DLD1 (cell line): ENCODE data around the gene BLMH.

Source experiments
- in situ Hi-C: cut with HindIII; loops from 2 replicates; pipeline ENCODE4 v1.10.0; 2017; ENCODE audit warnings: low sequenced_read_pairs

Gene BLMH

DNA sequence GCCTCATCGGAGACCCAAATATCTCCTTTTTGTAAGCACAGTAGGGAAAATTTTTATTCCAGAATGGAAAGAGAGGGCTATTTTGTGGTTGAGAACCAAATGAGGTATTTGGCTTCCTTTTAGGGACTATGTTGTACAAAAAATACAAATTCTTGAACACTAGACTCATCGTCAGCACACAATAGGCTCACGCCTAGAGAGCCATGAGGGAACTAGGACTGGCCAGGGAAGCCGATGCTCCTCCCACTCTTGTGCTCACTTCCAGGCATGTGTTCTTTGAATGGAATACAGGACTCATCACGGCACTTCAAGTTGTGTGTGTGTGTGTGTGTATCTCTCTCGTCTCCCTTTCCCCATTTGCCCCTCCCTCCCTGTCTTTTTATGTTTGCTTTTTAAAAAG is 17.8 kb upstream of the BLMH start:
- in situ Hi-C loops, result no loop called here

DNA sequence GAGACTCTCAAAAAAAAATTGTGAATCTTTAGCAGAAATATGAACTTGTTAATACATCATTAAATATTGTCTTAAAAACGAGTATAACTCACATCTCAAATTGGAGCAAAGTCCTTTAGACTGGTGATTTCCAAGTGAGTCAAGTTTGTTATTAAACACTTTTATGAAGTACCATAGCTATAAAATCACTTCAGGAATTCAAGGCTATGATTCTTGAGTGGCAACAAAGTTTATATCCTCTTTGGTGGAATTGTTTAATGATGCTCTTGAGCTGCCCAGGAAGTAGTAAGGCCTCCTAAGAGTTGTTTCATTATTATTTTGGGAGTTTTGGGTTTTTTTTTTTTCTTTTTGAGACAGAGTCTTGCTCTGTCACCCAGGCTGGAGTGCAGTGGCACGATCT is 16.7 kb upstream of the BLMH start:
- in situ Hi-C loops, result no loop called here

DNA sequence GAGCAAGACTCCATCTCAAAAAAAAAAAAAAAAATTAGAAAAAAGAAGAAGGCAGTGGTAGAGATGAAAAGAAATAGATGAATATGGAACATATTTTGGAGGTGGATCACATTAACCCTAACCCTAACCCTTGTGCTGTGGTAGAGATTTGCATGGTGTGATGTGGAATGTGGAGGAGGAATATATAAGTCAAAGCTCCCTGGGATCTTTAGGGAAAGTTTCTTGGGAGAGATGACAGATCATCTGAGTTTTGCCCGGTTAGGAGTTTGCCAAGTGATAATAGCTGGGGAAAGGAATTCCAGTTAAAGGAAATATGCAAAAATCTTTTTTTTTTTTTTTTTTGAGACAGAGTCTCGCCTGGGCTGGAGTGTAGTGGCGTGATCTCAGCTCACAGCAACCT is 13.0 kb upstream of the BLMH start:
- in situ Hi-C loops, result no loop called here

DNA sequence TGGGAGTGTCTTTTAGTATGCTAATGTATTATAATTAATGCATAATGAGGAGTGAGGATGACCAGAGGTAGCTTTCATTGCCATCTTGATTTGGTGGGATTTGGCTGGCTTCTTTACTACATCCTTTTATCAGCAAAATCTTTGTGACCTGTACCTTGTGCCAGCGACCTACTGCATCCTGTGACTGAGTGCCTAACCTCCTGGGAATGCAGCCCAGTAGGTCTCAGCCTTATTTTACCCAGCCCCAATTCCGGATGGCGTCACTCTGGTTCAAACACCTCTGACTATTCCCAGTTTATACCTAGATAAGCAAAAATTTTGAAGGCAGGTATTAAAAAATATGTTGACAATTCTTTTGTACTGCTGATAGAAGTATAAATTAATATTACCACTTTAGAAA is 10.5 kb upstream of the BLMH start:
- in situ Hi-C loops, result no loop called here

DNA sequence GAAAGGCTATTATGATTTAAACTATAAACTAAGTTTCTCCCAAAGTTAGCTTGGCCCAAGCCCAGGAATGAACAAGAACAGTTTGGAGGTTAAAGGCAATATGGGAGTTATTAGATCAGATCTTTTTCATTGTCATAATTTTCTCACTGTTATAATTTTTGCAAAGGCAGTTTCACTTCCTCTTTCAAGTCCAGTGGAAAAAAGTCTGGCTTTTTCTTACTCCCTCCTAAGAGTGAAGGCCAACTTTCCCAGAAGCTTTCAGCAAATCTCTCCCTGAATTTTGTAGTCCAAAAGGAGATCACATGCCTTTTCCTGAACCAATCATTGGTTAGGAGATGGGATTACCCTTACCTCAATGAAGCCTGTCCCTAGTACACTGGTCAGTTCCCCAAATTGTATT is 9.1 kb upstream of the BLMH start:
- in situ Hi-C loops, result no loop called here

DNA sequence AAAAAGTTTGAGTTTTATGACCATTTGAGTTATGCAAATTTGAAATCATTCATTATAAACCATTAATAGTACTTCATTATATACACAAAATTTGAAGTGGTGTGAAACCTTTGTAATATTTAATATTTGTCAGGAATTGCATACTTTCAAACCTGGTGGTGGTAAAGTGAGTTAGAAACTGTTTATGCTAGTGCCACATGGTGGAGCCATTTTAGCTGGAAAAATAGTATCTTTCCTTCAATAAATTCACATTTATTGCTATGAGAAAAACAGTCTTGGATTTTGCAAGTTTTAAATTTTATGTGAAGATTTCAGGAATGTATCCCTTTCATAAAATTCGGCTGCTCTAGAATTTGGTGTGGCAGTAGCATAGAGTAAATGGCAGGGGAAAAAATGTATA is 7.3 kb upstream of the BLMH start:
- in situ Hi-C loops, result no loop called here

DNA sequence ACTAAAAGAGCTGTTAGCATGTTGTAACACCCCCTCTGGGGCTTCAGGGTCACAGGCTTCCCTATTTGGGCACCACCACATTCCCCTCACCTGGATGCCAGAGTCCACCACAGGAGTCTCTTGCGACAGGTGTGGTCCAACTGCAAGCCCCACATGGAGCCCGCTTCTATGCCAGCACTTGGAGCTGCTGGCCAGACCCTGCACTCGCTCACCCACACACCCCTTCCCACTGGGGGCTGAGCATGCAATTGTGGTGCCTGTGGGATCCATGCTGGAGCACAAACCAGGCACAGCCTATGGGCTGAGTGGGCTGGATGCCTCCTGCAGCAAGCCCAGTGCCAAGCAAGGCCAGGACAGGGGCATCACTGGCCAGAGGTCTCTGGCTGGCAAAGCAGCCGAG is 6.0 kb upstream of the BLMH start:
- in situ Hi-C loops, result no loop called here

DNA sequence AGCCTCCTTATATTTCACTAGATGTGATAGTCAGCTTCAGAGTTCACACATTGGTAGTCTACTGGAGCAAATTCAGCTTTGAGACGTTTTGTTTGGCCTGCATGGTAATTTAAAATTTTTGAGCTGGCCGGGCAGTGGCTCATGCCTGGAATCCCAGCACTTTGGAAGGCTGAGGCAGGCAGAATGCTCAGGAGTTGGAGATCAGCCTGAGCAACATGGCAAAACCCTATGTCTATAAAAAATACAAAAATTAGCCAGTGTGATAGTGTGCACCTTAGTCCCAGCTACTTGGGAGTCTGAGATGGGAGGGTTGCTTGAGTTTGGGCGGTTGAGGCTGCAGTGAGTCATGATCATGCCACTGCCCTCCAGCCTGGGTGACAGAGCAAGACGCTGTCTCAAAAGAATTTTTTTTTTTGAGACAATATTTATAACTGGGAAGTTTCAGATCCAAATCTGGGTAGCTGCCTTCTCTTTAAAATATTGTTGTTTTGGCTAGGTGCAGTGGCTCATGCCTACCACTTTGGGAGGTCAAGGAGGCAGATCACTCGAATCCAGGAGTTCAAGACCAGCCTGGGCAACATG is 4.8 kb upstream of the BLMH start:
- in situ Hi-C loops, result no loop called here

DNA sequence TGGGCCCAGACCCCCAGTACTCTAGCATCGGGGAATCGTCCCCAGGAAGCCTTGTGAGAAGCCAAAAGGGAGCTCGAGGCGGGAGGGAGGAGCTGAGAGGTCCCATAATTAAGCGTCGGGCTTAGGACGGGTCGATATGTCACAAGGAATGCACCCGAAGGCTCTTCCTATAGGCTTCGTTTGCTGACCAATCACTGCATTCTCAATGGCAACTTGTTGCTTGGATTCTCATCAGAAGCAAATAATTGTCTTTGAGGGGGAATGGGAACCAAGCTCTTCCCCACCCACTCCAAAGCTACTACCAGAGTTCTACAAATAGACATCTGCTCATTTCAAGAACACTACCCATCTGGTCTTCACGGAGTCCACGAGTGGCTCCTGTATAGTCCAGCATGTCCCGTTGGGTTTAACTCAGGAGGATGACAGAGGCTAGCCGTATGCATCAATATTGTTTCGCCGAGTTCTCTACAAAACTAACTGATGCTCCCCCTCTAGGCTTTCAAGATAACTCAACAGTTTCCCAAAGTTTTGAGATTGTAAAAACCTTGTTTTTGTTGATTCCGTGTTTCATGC is 628 bp upstream of the BLMH start:
- in situ Hi-C loops, result no loop called here

DNA sequence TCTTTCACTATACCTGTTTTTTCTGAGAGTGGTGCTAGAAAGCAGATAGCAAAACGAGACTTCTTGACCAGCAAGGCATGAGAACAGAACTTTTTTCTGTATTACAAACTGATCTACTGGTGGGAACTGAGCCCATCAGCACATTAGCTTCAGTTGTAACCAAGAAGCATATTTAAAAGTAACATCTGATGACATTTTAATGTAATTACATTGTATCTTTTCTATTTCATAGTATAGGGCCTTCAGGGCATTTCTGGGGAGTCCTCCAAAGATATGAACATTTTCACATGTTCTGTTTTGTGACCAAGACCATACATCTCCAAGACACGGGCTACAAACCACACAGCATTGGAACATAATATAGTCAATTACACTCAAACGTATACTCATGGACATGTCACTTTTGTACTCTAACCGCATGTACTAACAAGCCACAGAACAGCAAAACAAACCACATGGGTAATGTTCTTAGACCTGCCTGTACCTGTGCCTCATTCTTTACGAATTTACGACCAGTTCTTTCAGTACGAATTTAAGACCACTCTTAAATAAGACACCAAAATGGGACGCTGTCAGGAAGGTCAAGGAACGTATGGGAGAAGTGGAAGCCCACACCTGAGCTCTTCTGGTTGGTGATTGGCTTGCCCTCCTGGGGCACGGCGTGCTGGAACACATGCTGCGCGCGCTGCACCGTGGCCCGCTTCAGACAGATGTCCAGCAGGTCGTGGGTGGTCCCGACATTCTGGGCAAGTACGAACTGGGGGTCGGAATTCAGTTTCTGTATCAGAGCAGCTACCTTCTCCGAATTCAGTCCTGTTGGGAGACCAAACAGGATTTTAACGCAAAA is 825 bp downstream of the BLMH start:
- in situ Hi-C loops, result no loop called here

DNA sequence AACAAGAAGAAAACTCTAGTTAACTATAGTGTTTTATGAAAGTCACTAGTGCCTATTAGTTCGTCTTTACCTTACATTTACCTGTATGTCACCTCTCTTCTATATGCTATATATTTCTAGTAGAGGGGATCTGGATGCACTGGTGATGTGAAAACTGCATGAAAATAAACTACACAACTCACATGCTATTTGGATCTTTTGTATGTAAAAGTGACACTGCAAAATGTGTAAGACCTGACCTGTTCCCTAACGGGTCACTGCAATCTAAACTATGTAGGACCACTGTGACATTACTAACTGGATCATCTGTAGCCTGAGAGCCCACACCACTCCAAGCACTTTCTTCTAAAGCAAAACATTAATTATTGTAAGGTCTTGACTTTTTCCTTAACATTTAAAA is 1.7 kb downstream of the BLMH start:
- in situ Hi-C loops, result no loop called here

DNA sequence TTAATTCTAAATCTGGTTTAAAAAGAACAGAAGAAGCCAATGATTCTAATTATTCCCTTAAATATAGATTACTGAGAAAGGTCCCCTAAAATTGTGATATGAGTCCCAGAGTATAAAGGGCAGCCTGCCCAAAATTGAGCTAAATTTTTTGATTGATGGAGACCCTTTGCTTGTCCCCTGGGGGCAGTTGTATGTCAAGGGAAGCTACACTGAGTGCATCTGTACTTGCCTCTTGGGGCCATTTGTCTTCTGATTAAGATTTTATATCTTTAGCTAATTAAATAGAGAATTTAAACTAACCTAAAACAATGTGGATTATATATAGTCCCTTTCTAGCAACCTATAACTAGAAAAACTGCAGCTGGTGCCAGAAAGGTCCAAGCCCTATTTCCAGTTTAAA is 12.6 kb downstream of the BLMH start:
- in situ Hi-C loops, result no loop called here

DNA sequence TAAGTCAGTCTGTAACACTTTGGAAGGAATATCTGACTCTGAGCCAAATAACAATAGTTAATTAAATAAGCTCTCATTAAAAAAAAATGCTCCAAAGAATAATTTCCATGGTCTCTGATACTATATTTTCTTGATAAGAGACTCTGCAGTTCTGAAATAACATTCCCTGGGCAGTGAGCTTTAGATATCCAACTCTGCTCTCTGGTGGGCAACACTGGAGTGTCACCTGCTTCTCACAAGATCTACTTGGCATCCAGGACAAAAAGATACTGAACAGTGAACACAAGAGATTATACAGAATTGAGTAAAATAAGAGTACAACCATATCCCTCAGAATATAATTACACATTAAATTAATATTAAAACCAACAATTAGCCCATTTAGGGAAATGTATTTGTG is 13.7 kb downstream of the BLMH start:
- in situ Hi-C loops, result no loop called here

DNA sequence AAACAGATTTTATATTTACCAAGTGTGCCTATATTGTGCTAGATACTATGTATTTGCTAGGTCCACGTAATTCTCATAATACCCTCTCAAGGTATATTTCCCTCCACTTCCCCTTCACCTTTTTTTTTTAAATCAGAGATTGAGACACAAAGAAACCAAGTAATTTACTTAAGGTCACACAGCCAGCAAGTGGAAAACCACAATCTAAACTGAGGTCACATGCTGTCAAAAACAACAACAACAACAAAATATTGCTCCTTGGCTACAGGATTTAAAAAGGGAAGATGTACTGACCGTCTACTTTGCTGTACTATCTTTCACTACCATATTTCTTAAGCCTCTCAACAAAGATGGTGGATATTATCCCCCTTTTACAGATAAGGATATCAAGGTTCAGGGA is 15.8 kb downstream of the BLMH start:
- in situ Hi-C loops, result no loop called here

DNA sequence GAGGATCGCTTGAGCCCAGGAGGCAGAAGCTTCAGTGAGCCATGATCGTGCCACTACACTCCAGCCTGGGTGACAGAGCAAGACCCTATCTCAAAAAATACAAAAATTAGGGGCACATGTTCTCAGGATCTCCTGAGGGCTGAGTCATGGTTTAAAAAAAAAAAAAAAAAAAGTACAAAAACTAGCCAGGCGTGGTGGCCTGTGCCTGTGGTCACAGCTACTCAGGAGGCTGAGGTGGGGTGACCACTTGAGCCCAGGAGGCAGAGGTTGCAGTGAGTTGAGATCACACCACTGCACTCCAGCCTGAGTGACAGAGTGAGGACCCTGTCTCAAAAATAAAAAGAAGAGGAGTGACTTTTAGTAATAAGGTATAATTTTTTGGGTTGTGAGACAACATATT is 16.9 kb downstream of the BLMH start:
- in situ Hi-C loops, result no loop called here

DNA sequence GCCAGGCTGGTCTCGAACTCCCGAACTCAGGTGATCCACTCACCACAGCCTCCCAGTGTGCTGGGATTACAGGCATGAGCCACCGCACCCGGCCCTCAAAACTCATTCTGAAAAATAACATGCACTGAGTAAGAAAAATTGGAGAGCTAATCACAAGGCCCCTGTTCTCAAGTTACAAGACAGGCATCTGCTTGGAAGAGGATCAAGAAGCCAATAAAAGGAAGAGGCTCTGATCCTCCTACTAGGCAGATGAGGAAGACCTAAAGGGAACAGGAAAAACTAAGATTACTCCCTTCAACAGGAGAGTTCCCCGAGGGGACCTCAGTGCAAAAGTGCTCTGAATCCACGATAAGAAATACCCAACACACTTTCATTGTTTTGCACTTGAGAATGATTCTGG is 18.4 kb downstream of the BLMH start:
- in situ Hi-C loops, result no loop called here

DNA sequence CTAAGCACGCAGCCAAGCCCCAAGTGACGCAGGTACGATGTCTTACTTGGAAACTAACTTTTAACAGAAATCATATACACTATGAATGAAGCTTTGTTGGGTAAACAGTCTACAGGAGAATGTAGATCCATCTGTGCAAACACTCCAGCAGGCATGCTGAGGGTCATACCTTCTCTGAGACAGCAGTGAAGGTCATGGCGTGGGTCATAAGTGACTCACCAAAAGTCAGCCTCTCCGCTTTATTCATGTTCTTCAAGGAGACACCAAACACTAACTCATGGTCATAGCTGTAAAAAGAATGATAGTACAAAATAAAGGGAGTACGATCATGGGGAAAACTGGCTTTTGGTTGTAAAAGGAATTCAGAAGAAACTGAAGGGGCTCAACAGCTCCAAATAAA is 20.6 kb downstream of the BLMH start:
- in situ Hi-C loops, result no loop called here

DNA sequence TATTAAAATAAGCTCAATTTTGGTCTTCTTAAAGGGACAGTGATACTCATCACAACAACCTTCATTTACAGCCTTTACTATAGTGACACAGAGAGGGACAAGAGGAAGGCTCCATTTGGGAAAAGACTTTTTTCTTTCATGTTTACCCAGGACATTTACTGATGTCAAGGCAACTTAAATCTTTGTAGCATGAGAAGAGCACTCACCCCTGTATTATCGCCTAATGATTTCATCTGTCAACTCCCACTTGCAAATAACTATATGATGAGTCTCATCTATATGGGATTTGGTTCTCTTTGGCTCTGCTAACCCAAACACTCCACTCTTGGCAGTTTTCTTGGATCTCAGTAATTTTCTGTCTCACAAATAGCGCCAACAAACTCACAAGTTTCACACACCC is 24.1 kb downstream of the BLMH start:
- in situ Hi-C loops, result no loop called here

DNA sequence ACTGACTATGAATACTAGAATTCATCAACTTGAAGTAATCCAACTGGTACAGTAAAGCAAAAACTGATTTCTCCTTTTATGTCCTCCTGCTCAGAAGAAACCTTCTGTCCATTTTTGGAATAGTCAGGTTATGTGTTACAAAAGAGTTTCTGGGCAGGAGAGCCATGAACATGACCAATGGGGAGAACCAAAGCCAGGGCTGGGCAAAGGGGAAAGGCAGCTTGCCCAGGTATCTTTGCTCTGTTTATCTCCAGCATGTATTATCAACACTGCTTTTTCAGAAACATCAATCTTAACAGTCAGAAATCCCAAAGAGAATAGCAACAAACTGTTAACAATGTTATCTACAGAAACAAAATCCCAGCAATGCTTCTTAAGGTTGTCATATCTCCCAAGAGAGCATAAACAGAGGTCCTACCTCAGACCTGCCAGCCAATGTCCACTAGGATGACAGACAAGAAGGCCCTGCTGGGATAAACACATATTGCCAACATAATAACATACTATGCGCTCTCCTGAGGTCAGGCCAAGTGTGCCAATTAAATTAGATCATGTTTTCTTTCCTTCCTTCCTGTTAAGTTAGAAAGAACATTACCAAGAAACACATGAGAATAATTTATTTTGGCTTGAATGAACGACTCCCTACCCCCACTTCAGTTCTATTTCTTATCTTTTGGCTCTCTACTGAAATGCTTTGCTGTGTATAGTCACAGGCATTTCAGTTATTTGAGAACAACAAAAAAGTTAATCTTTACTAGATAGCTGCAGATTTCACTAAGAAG is 28.0 kb downstream of the BLMH start:
- in situ Hi-C loops, result no loop called here

DNA sequence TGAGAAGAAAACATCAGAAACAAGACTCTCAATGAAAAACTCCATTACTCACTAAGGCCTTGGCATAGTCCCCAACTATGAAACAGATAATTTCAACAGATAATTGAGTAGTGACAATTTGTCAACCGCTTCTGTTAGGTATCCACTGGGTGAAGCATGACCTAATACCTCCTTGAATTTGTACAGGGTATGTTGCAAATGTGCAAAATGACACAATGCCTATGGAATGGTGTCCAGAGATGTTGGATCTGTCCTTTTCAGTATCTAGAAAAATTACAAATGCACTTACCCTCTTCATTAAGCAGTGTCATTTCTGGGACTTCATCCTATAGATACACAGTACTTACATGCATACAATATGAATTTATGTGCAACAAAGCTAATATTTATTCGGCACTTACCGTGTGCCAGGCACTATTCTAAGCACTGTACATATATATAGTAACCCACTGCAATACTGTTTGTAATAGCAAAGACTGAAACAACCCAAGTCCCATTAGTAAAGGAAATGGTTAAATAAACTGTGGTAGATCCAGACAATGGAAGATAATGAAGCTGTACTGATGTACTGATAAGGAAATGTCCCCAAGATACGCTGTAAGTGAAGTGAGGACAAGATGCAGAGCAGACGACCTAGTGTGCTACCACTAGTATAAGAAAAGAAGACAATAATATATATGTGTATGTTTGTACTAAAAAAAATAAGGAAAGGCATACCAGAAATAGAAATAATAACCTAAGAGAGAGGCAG is 34.8 kb downstream of the BLMH start:
- in situ Hi-C loops, result no loop called here

DNA sequence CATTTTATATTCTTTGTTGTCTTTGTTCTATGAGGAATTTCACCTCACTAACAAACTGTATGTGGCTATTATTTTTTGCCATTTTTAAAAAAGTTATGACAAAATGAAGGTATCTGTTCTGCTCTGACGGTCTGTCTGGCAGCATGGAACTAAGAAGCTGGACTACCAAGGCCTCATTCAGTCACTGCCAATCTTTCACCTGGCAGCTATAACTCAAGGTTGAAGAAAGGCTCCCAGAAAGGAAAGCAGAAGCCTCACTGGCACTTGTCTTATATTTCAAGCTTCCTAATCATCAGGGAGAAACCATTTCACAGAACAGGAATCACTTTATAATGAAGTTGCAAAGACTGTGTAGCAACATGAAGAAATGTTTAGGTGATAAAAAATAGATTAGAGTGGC is 37.6 kb downstream of the BLMH start:
- in situ Hi-C loops, result no loop called here
